H1 (cell line): Measurements from ENCODE around the gene SLC25A30. TPM values are rescaled to one million over a fixed set of nuclear protein-coding genes. Genes with fewer than 3 reads are reported as not detected.

ENCODE experiments used
- BCL11A ChIP-seq, 2 experiments: IDR thresholded peaks; one replicate each; pipeline ENCODE4 v1.6.1; 2011; ENCODE audit warnings: low read depth in 2 of 2, low read length in 2 of 2, mild to moderate bottlenecking in 2 of 2
- EZH2 ChIP-seq: fragments of 200-600 bp; sonication (generic); IDR thresholded peaks from 2 replicates; pipeline ENCODE4 v1.7.1; 2012; ENCODE audit warnings: low read depth, mild to moderate bottlenecking, moderate library complexity, low read length, inconsistent platforms; ENCODE audit not compliant: severe bottlenecking
- JUND ChIP-seq: IDR thresholded peaks from 2 replicates; pipeline ENCODE4 v1.6.1; 2011; ENCODE audit warnings: mild to moderate bottlenecking, improper control_type of control experiment, low read length
- POLR2AphosphoS5 ChIP-seq: IDR thresholded peaks from 2 replicates; pipeline ENCODE4 v1.6.1; 2011; ENCODE audit warnings: low read depth, low read length
- RBBP5 ChIP-seq: IDR thresholded peaks from 2 replicates; pipeline ENCODE4 v1.7.1; 2012; ENCODE audit warnings: low read depth, mild to moderate bottlenecking, inconsistent platforms, low read length, moderate library complexity, borderline replicate concordance
- SIRT6 ChIP-seq: IDR thresholded peaks from one replicate; pipeline ENCODE4 v1.7.1; 2012; ENCODE audit warnings: low read length, inconsistent platforms
- SUZ12 ChIP-seq: fragments of 200-600 bp; sonication (generic); IDR thresholded peaks from 2 replicates; pipeline ENCODE4 v1.6.1; 2012; ENCODE audit warnings: mild to moderate bottlenecking, inconsistent platforms, low read length, moderate library complexity, mixed read lengths
- TAF7 ChIP-seq: optimal IDR thresholded peaks from 2 replicates; pipeline ENCODE3; 2011; ENCODE audit warnings: low read depth, mild to moderate bottlenecking, inconsistent platforms, low read length, moderate library complexity, borderline replicate concordance
- polyA plus RNA-seq, 7 experiments: library from polyadenylated mRNA; depleted of rRNA in 3 of 7; stranded (reverse) in 5 of 7; unstranded in 2 of 7; fragments of >200 nt in 5 of 7; fragments of 200-250 nt in 2 of 7; gene quantifications; 1 replicate in 5 of 7; 2 replicates in 1 of 7; 4 replicates in 1 of 7; pipeline versions ENCODE4 v1.2.1 to v1.2.3, GENCODE V29; 2011 to 2013; ENCODE audit warnings: missing spikeins in 2 of 7, mixed read lengths in 2 of 7
- total RNA-seq: library from RNA; stranded (reverse); fragmentation: NEBNext Ultra II Directional; extraction: Animal tissue kit (Norgen Biotek cat#: 25700); gene quantifications from 2 replicates; pipeline ENCODE4 v1.2.1, GENCODE V29; 2021
- TF ChIP-seq, protein P1 (sequence below): fragments of 300-600 bp; sonication (generic); IDR thresholded peaks from 2 replicates; pipeline ENCODE4 v1.7.1; 2012; ENCODE audit warnings: low read length, moderate library complexity, mild to moderate bottlenecking, inconsistent platforms; ENCODE audit not compliant: insufficient replicate concordance
- TF ChIP-seq, protein P2 (sequence below): IDR thresholded peaks from 2 replicates; pipeline ENCODE4 v1.6.1; 2012; ENCODE audit warnings: low read length, inconsistent platforms

Gene SLC25A30
- total and polyA plus RNA-seq, 2 of the 8 experiments (the other 6 are each of a cell fraction or from before 2014, with no cell fraction given): 2.1 to 8.7 TPM

DNA sequence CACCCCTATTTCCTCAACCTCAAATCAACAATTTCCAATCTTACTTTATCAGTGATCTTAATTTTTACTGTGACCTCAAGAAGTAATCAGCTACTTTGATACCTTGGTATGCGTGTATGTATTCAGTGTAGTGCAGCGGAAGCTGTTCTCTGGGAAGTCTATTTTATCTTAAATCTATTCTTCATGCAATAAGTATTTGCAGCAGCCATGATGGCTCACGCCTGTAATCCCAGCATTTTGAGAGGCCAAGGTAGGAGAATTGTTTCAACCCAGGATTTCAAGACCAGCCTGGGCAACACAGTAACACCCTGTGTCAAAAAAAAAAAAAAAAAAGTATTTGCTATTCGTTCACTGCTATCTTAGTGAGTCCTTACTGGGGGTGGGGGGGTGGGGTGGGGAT is 6.5 kb downstream of the SLC25A30 start (continued):
- TF ChIP-seq, protein P1, sequence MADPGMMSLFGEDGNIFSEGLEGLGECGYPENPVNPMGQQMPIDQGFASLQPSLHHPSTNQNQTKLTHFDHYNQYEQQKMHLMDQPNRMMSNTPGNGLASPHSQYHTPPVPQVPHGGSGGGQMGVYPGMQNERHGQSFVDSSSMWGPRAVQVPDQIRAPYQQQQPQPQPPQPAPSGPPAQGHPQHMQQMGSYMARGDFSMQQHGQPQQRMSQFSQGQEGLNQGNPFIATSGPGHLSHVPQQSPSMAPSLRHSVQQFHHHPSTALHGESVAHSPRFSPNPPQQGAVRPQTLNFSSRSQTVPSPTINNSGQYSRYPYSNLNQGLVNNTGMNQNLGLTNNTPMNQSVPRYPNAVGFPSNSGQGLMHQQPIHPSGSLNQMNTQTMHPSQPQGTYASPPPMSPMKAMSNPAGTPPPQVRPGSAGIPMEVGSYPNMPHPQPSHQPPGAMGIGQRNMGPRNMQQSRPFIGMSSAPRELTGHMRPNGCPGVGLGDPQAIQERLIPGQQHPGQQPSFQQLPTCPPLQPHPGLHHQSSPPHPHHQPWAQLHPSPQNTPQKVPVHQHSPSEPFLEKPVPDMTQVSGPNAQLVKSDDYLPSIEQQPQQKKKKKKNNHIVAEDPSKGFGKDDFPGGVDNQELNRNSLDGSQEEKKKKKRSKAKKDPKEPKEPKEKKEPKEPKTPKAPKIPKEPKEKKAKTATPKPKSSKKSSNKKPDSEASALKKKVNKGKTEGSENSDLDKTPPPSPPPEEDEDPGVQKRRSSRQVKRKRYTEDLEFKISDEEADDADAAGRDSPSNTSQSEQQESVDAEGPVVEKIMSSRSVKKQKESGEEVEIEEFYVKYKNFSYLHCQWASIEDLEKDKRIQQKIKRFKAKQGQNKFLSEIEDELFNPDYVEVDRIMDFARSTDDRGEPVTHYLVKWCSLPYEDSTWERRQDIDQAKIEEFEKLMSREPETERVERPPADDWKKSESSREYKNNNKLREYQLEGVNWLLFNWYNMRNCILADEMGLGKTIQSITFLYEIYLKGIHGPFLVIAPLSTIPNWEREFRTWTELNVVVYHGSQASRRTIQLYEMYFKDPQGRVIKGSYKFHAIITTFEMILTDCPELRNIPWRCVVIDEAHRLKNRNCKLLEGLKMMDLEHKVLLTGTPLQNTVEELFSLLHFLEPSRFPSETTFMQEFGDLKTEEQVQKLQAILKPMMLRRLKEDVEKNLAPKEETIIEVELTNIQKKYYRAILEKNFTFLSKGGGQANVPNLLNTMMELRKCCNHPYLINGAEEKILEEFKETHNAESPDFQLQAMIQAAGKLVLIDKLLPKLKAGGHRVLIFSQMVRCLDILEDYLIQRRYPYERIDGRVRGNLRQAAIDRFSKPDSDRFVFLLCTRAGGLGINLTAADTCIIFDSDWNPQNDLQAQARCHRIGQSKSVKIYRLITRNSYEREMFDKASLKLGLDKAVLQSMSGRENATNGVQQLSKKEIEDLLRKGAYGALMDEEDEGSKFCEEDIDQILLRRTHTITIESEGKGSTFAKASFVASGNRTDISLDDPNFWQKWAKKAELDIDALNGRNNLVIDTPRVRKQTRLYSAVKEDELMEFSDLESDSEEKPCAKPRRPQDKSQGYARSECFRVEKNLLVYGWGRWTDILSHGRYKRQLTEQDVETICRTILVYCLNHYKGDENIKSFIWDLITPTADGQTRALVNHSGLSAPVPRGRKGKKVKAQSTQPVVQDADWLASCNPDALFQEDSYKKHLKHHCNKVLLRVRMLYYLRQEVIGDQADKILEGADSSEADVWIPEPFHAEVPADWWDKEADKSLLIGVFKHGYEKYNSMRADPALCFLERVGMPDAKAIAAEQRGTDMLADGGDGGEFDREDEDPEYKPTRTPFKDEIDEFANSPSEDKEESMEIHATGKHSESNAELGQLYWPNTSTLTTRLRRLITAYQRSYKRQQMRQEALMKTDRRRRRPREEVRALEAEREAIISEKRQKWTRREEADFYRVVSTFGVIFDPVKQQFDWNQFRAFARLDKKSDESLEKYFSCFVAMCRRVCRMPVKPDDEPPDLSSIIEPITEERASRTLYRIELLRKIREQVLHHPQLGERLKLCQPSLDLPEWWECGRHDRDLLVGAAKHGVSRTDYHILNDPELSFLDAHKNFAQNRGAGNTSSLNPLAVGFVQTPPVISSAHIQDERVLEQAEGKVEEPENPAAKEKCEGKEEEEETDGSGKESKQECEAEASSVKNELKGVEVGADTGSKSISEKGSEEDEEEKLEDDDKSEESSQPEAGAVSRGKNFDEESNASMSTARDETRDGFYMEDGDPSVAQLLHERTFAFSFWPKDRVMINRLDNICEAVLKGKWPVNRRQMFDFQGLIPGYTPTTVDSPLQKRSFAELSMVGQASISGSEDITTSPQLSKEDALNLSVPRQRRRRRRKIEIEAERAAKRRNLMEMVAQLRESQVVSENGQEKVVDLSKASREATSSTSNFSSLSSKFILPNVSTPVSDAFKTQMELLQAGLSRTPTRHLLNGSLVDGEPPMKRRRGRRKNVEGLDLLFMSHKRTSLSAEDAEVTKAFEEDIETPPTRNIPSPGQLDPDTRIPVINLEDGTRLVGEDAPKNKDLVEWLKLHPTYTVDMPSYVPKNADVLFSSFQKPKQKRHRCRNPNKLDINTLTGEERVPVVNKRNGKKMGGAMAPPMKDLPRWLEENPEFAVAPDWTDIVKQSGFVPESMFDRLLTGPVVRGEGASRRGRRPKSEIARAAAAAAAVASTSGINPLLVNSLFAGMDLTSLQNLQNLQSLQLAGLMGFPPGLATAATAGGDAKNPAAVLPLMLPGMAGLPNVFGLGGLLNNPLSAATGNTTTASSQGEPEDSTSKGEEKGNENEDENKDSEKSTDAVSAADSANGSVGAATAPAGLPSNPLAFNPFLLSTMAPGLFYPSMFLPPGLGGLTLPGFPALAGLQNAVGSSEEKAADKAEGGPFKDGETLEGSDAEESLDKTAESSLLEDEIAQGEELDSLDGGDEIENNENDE: no peak
- TF ChIP-seq, protein P2, sequence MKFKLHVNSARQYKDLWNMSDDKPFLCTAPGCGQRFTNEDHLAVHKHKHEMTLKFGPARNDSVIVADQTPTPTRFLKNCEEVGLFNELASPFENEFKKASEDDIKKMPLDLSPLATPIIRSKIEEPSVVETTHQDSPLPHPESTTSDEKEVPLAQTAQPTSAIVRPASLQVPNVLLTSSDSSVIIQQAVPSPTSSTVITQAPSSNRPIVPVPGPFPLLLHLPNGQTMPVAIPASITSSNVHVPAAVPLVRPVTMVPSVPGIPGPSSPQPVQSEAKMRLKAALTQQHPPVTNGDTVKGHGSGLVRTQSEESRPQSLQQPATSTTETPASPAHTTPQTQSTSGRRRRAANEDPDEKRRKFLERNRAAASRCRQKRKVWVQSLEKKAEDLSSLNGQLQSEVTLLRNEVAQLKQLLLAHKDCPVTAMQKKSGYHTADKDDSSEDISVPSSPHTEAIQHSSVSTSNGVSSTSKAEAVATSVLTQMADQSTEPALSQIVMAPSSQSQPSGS: no peak
- TF ChIP-seq POLR2AphosphoS5: no peak
- no peak for TF ChIP-seq RBBP5
- TF ChIP-seq TAF7: no peak
- TF ChIP-seq SIRT6: no peak
- no peak for TF ChIP-seq EZH2
- TF ChIP-seq SUZ12: no peak
- TF ChIP-seq JUND: no peak
- TF ChIP-seq BCL11A (IDR thresholded peaks at IDR 0.05; ENCODE audit: low read depth in 2 of 2, low read length in 2 of 2): no peak
